A549 treated with RU486 at 1 μM for 4 hours (cell line): ENCODE results near the gene IPO5. TPM values are rescaled to one million over a fixed set of nuclear protein-coding genes. Genes with fewer than 3 reads are reported as not detected.

ENCODE experiments used
- total RNA-seq: library from RNA; stranded (reverse); fragments of 200-300 nt; extraction: Qiagen RNA extraction; gene quantifications from 5 replicates; pipeline ENCODE4 v1.2.3, GENCODE V29; 2022; ENCODE audit warnings: low read depth

Gene IPO5
- 64.9 to 105 TPM (median 88.3 TPM) in 5 replicates for total RNA-seq

GRCh38 chr13:97953376-97953970 lies at the start of gene IPO5:
TSS of gene IPO5 (plus strand) at chr13:97953675. CDS start at chr13:97976697, 23,022 bp downstream.

Other genes starting within 250 kb of the IPO5 start
- 8.6 to 13.4 TPM (median 10.2 TPM) in 5 replicates for gene FARP1, start 189.4 kb downstream of the IPO5 start, total RNA-seq
- gene RNF113B, start 223.6 kb downstream of the IPO5 start, total RNA-seq = not detected in 5 replicates